GM12872 (cell line): ENCODE results near the gene OPCML.

Experiments used
- CTCF ChIP-seq: IDR thresholded peaks from 3 replicates; pipeline ENCODE4 v1.5.1; 2011; ENCODE audit warnings: low read depth, mild to moderate bottlenecking, low read length, moderate library complexity; ENCODE audit not compliant: insufficient read depth

Gene OPCML

GRCh38 chr11:132683602-132684001 lies 848.7 kb downstream of the OPCML start:
- no peak for TF ChIP-seq CTCF

DNA sequence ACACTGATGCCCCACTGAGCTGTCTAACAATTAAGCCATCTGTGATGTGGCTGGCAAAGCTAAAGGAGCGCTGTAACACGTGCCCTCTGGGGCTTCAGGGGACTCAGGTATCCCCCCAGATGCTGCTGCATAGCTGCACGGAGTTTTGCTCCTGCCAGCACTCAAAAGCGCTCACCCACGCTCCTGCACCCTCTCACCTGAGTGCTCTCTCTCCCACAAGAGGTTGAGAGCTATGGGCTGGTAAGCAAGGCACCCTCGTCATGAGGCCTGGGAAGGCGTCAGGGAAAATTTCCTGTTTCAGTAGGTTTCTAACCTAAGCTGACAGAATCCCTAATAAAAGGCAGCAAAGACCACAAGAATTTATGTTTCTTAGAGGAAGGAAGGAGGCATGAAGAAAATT lies 850.3 kb downstream of the OPCML start:
- no peak for TF ChIP-seq CTCF

DNA sequence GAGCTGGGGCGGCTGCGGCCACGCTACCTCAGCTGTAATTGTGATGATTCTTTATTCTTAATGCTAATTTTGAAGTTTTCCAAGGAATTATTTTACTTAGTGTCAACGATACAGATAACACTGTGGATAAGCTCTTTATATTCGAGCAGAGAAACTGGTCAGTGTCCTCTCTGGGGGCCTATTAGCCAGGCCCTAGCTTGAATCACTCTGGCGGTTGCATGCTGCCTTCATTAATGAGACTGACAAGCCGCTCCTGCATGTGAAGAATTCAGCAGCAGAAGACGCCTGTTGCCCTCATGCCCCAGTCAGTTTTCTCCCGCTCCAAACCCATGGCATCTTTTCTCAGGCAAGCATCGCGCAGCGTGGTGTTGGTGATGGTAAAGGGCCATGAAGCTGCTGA lies 851.7 kb downstream of the OPCML start:
- no peak for TF ChIP-seq CTCF

DNA sequence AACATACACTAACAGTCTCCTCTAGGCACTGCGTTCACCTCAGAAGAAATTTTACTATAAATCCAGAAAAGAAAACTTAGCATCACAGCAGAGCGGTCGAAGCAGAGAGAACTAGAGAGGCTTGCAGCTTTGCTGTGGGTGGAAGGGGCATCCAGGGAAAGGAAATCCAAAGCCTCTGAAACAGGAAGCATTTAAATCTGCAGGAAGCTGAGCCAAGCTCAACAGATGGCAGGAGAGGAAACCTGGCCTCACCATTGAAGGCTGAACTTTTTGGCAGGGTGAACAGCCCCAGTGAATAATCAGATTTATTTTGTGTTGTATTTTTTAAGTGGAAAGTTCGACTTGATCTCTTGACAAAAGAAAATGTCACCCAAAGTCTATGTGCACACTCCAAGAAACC lies 858.1 kb downstream of the OPCML start:
- no peak for TF ChIP-seq CTCF

GRCh38 chr11:132671851-132672370 lies 860.4 kb downstream of the OPCML start:
- TF ChIP-seq CTCF: no peak

DNA sequence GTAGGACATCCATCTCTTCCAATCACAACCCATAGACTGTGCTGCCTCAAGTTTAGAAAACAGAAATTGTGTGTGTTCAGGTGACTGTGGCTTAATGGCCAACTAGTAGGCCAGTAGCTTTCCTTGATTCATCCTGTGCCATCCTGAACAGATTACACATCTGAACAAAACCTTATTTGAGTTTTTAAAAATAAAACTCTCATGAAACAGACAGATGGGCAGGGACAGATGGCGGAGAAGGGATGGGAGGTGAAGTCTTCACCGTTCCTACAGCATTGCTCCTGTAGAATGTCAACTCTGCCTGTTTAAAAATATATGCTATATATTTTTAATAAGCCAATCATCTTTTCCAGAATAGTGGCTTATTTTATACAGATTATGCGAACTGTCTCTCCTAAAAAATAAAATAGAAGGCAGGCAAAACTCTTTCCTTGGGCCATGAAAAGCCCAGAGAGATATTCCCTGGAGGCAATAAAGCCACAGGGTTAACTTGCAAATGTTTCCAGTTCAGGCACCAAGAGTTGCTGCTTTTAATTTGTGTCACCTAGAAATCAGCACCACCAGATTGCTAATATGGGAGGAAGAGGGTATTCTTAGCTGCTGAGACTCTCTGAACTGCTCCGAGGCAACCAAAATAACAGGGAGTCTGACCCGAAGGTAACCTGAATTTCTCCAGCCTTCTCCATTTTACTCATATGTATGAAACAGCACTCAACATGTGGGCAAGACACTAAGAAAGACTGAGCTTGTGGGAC lies 861.2 kb downstream of the OPCML start:
- TF ChIP-seq CTCF: no peak

- TF ChIP-seq CTCF: no peak
Measured at GRCh38 chr11:132669949-132670348, 862.4 kb downstream of the OPCML start.
